ENCODE measurements around the gene PCNX1. TPM values are rescaled to one million over a fixed set of nuclear protein-coding genes. Genes with fewer than 3 reads are reported as not detected.

PCNX1 gene
- polyA plus RNA-seq, 1 donor from 2014 or later, result 5.6 TPM

GRCh38 chr14:71021347-71022011 is 114.2 kb downstream of the PCNX1 start:
- Mint-ChIP-seq H3K27ac (peak overlapping the region in 1 of 3 donors; percentile 13), H3K4me1 (peaks cover 0 to 6% (median 1%) of the 10 kb centered on the region in 3 donors), H3K36me3 (peaks cover 15% of the 10 kb centered on the region), H3K4me3 (no peak overlapping the region), H3K9me3 (no peaks in the 10 kb centered on the region), H3K27me3 (no peaks in the 10 kb centered on the region)

- peak overlapping the region in 1 of 3 donors; percentile 13 for H3K27ac Mint-ChIP-seq
- no peaks in the 10 kb centered on the region for H3K9me3 Mint-ChIP-seq
- no peak overlapping the region for H3K4me3 Mint-ChIP-seq
- no peaks in the 10 kb centered on the region for H3K27me3 Mint-ChIP-seq
- peaks cover 14% of the 10 kb centered on the region for H3K36me3 Mint-ChIP-seq
- peaks cover 0 to 5% (median 0%) of the 10 kb centered on the region in 3 donors for H3K4me1 Mint-ChIP-seq
Observed at GRCh38 chr14:71022012-71022869, 115.0 kb downstream of the PCNX1 start.

GRCh38 chr14:71022939-71023338 is 115.7 kb downstream of the PCNX1 start:
- peaks cover 0 to 5% (median 0%) of the 10 kb centered on the region in 3 donors for H3K4me1 Mint-ChIP-seq
- H3K9me3 Mint-ChIP-seq, result no peaks in the 10 kb centered on the region
- H3K4me3 Mint-ChIP-seq, result no peak overlapping the region
- peaks cover 14% of the 10 kb centered on the region for H3K36me3 Mint-ChIP-seq
- no peaks in the 10 kb centered on the region for H3K27me3 Mint-ChIP-seq
- no peak overlapping the region for H3K27ac Mint-ChIP-seq

- H3K4me3 Mint-ChIP-seq, result no peak overlapping the region
- H3K4me1 Mint-ChIP-seq, result no peaks in the 10 kb centered on the region
- H3K27me3 Mint-ChIP-seq, result no peaks in the 10 kb centered on the region
- peak overlapping the region in 1 of 3 donors; percentile 20 for H3K27ac Mint-ChIP-seq
- H3K9me3 Mint-ChIP-seq, result no peaks in the 10 kb centered on the region
- peaks cover 32% of the 10 kb centered on the region for H3K36me3 Mint-ChIP-seq
Observed at GRCh38 chr14:71029236-71029781, 122.0 kb downstream of the PCNX1 start.

- no peak overlapping the region for H3K4me3 Mint-ChIP-seq
Observed at GRCh38 chr14:71031000-71031399, 123.7 kb downstream of the PCNX1 start.

GRCh38 chr14:71036433-71036832 is 129.2 kb downstream of the PCNX1 start:
- Mint-ChIP-seq H3K4me1 (peaks cover 0 to 1% (median 0%) of the 10 kb centered on the region in 3 donors), H3K9me3 (peaks cover 2 to 22% (median 4%) of the 10 kb centered on the region in 3 donors), H3K27me3 (no peaks in the 10 kb centered on the region), H3K36me3 (peaks cover 45% of the 10 kb centered on the region), H3K27ac (no peak overlapping the region), H3K4me3 (no peak overlapping the region)

More at GRCh38 chr14:71031000-71031399, 123.7 kb downstream of the PCNX1 start:
- H3K27ac Mint-ChIP-seq, result no peak overlapping the region
- H3K36me3 Mint-ChIP-seq, result peaks cover 40% of the 10 kb centered on the region
- H3K27me3 Mint-ChIP-seq, result no peaks in the 10 kb centered on the region
- no peaks in the 10 kb centered on the region for H3K4me1 Mint-ChIP-seq
- H3K9me3 Mint-ChIP-seq, result peaks cover 0 to 2% (median 0%) of the 10 kb centered on the region in 3 donors

GRCh38 chr14:71048393-71048792 is 141.1 kb downstream of the PCNX1 start:
- no peak overlapping the region for H3K27ac Mint-ChIP-seq
- no peaks in the 10 kb centered on the region for H3K27me3 Mint-ChIP-seq
- H3K4me3 Mint-ChIP-seq, result no peak overlapping the region
- H3K4me1 Mint-ChIP-seq, result no peaks in the 10 kb centered on the region
- H3K36me3 Mint-ChIP-seq, result peaks cover 10% of the 10 kb centered on the region
- H3K9me3 Mint-ChIP-seq, result peaks cover 0 to 6% (median 0%) of the 10 kb centered on the region in 3 donors

- Mint-ChIP-seq H3K4me1 (no peaks in the 10 kb centered on the region), H3K9me3 (no peaks in the 10 kb centered on the region), H3K27ac (no peak overlapping the region), H3K36me3 (peaks cover 10% of the 10 kb centered on the region), H3K27me3 (no peaks in the 10 kb centered on the region), H3K4me3 (no peak overlapping the region)
Observed at GRCh38 chr14:71049435-71050133, 142.3 kb downstream of the PCNX1 start.

- Mint-ChIP-seq H3K36me3 (peaks cover 10% of the 10 kb centered on the region), H3K4me3 (no peak overlapping the region)
Observed at GRCh38 chr14:71050227-71050823, 143.1 kb downstream of the PCNX1 start.

GRCh38 chr14:71054706-71055105 is 147.4 kb downstream of the PCNX1 start:
- H3K36me3 Mint-ChIP-seq, result peaks cover 12% of the 10 kb centered on the region
- no peak overlapping the region for H3K4me3 Mint-ChIP-seq
- no peak overlapping the region for H3K27ac Mint-ChIP-seq
- no peaks in the 10 kb centered on the region for H3K27me3 Mint-ChIP-seq
- no peaks in the 10 kb centered on the region for H3K4me1 Mint-ChIP-seq
- H3K9me3 Mint-ChIP-seq, result no peaks in the 10 kb centered on the region

More at GRCh38 chr14:71050227-71050823, 143.1 kb downstream of the PCNX1 start:
- Mint-ChIP-seq H3K27me3 (no peaks in the 10 kb centered on the region), H3K27ac (no peak overlapping the region), H3K9me3 (no peaks in the 10 kb centered on the region), H3K4me1 (no peaks in the 10 kb centered on the region)

GRCh38 chr14:71056168-71056567 is 148.9 kb downstream of the PCNX1 start:
- no peaks in the 10 kb centered on the region for H3K9me3 Mint-ChIP-seq
- H3K27ac Mint-ChIP-seq, result no peak overlapping the region
- no peaks in the 10 kb centered on the region for H3K4me1 Mint-ChIP-seq
- no peak overlapping the region for H3K4me3 Mint-ChIP-seq
- no peaks in the 10 kb centered on the region for H3K27me3 Mint-ChIP-seq
- H3K36me3 Mint-ChIP-seq, result peaks cover 12% of the 10 kb centered on the region

- H3K27me3 Mint-ChIP-seq, result no peaks in the 10 kb centered on the region
- no peak overlapping the region for H3K27ac Mint-ChIP-seq
- no peak overlapping the region for H3K4me3 Mint-ChIP-seq
- H3K4me1 Mint-ChIP-seq, result peaks cover 0 to 2% (median 1%) of the 10 kb centered on the region in 3 donors
- peaks cover 19% of the 10 kb centered on the region for H3K36me3 Mint-ChIP-seq
- peaks cover 0 to 2% (median 2%) of the 10 kb centered on the region in 3 donors for H3K9me3 Mint-ChIP-seq
Observed at GRCh38 chr14:71060274-71060673, 153.0 kb downstream of the PCNX1 start.

GRCh38 chr14:71060825-71061455 is 153.7 kb downstream of the PCNX1 start:
- Mint-ChIP-seq H3K9me3 (peaks cover 0 to 6% (median 2%) of the 10 kb centered on the region in 3 donors), H3K4me3 (no peak overlapping the region), H3K36me3 (peaks cover 24% of the 10 kb centered on the region), H3K4me1 (peaks cover 0 to 4% (median 2%) of the 10 kb centered on the region in 3 donors), H3K27ac (no peak overlapping the region), H3K27me3 (no peaks in the 10 kb centered on the region)

- H3K27me3 Mint-ChIP-seq, result no peaks in the 10 kb centered on the region
- peaks cover 0 to 5% (median 2%) of the 10 kb centered on the region in 3 donors for H3K4me1 Mint-ChIP-seq
- no peak overlapping the region for H3K4me3 Mint-ChIP-seq
- H3K9me3 Mint-ChIP-seq, result peaks cover 0 to 6% (median 2%) of the 10 kb centered on the region in 3 donors
- no peak overlapping the region for H3K27ac Mint-ChIP-seq
- H3K36me3 Mint-ChIP-seq, result peaks cover 28% of the 10 kb centered on the region
Observed at GRCh38 chr14:71061458-71061857, 154.2 kb downstream of the PCNX1 start.
